Activated CD4-positive, alpha-beta T cell treated with anti-CD3 and anti-CD28 coated beads for 4 hours (primary cell): Measurements from ENCODE around the gene CHRNG.
"Not testable (repeated sequence)": the region's sequence is repeated elsewhere in the genome, so short reads cannot be mapped to it uniquely, and the experiment has no call there.

Source experiments
- DNase-seq, 2 donors: peaks; one replicate each; pipeline ENCODE4 v3.0.0-alpha.2; 2020

The CHRNG gene

DNA sequence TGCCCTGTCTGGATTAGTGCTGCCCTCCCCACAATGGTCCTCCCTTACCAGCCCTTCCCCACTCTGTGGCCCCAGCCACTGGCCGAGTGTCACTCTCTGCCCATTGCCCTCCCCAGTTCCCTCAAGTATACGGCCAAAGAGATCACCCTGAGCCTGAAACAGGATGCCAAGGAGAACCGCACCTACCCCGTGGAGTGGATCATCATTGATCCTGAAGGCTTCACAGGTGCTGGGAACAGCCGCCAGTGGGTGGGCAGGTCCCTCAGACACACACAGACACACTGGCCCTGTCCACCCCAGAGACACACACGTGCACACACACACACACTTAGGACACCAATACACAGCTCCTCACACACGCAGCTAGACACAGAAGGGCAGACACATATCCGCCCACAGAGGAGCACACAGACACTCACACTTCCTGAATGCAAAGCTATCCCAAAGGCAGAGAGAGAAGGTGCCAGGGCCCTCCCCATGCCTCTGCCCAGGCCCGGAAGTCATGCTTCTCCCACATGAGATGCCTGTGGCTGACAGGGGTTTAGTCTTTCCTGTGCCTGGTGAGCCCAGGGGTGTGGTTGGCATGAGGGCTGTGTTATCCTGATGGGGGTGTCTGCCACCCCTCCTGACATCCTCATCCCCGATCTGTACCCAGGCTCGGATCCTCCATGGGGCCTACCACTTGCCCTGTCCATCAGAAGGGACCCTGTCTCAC, 10.6 kb upstream of the CHRNG start:
- DNase-seq = no peak

DNA sequence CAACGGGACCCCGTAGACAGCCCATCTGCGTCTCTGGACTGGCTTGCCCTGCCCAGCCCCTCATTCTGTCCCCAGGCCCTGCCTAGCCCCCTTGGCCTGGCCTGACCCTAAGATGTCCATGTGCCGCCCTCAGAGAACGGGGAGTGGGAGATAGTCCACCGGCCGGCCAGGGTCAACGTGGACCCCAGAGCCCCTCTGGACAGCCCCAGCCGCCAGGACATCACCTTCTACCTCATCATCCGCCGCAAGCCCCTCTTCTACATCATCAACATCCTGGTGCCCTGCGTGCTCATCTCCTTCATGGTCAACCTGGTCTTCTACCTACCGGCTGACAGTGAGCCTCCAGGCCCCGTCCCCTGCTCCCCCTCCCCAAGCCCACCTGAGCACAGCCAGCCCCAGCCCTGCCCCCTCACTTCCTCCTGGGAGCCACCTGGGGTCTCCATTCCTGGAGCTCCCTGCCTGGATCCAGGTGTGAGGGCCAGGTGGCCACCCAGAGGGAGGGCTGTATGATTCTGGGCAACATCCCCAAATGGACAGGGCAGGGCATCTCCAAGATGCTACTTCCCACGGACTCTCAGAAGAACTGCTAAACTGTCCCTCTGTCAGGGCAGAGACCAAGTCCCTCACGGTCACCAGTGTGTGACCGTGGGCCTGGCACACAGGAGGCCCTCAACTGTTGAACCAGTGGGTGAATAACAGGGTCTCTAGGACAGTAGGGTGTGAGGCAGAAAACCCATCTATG, 9.5 kb upstream of the CHRNG start:
- no peak for DNase-seq

DNA sequence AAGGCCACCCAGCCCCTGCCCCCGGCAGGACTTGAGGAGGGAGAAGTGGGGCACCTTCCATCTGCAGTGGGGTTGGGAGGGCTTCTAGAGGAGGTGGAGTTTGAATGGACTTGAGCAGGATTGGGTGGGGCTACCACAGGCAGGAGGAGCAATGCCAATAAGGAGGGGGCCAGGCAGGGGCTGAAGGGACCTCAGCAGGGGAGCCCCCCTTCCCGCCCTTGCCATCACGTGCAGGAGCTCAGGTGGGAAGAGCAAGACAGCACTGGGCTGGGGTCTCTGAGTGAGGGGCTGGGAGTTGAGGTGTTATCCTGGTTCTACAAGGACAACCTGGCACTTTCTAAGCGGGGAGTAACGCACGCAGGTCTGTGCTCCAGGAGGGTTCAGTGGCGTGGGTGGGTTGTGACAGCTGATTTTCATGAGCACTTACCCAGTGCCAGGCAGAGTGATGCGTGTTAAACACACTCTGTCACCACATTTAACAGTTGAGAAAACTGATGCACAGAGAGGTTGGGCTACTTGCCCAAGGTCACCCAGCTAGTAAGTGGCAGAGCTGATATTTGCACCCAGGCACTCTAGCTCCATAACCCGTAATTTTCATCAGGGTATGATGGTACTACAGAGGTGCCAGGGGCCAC, 8.7 kb upstream of the CHRNG start:
- DNase-seq = no peak

DNA sequence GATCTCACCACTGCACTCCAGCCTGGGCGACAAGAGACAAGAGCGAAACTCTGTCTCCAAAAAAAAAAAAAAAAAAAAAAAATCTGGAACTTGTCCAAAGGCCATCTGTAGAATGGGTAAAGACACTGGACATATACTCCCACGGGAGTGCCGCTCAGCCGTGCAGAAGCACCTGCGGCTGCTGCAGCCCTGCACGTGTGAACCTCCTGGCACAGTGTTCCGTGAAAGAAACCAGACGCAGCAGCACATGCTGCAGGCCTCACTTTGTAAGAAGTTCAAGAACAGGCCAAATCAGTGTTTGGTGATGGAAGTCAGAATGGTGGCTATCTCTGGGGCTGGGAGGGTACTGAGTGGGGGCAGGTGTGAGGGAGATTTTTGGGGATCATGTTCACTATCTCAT, 7.1 kb upstream of the CHRNG start:
- no peak for DNase-seq

DNA sequence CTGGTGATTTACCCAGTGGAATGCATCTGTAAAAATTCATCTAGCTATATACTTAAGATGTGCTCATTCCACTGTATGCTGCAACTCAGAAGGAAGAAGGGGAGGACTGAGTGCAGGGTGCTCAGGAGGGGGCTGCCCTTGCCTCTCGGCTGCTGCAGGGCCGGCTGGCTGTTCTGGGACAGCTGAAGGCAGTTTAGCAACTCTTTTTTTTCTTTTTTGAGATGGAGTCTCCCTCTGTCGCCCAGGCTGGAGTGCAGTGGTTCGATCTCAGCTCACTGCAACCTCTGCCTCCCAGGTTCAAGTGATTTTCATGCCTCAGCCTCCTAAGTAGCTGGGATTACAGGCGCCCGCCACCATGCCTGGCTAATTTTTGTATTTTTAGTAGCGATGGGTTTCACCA, 6.7 kb upstream of the CHRNG start:
- DNase-seq = not testable (repeated sequence)

DNA sequence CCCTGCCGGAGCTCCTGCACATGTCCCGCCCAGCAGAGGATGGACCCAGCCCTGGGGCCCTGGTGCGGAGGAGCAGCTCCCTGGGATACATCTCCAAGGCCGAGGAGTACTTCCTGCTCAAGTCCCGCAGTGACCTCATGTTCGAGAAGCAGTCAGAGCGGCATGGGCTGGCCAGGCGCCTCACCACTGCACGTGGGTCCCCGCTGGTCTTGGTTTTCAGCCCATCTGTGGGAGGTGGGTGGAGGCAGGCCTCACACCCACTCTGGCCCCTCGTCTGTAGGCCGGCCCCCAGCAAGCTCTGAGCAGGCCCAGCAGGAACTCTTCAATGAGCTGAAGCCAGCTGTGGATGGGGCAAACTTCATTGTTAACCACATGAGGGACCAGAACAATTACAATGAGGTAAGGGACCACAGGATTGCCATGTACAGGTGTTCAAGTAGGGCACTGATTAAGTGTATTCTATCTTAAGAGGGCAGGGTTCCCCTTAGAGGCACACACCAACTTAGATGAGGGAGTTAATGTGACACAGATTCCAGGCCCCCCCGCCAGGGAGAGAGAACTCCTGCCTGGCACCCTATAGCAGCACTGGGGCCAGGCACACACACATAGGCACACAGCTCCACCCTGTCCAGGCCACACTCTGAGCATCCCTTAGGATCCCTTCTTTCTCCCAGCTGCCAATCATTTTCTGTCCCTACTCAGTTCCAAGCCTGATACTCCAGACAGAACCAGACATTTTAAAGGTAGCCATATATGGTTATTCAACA, 5.4 kb upstream of the CHRNG start:
- no peak for DNase-seq

DNA sequence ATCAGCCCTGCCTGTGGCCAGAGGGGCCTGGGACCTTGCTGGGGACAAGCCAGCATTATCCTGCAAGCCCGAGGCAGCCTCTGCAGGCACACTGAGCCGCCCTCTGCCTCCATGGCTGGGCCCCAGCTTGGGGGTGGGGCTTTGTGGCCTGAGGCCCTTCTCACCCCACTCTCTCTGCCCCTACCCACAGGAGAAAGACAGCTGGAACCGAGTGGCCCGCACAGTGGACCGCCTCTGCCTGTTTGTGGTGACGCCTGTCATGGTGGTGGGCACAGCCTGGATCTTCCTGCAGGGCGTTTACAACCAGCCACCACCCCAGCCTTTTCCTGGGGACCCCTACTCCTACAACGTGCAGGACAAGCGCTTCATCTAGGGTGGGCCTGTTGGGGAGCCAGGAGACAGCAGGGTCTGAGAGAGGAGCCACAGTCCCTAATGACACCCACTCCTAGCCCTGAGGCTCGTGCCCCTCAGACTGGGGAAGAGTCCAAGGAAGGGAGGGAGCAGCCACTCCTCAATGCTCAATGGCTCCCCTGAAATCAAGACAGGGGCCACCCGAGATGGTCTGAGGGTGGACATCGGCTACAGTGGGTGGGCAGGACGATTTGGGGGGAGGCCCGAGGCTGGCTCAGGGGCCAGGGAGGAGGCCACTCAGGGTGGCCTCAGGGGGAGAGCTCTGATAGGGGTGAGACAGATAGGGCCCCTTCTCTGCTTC, 4.4 kb upstream of the CHRNG start:
- DNase-seq = no peak

DNA sequence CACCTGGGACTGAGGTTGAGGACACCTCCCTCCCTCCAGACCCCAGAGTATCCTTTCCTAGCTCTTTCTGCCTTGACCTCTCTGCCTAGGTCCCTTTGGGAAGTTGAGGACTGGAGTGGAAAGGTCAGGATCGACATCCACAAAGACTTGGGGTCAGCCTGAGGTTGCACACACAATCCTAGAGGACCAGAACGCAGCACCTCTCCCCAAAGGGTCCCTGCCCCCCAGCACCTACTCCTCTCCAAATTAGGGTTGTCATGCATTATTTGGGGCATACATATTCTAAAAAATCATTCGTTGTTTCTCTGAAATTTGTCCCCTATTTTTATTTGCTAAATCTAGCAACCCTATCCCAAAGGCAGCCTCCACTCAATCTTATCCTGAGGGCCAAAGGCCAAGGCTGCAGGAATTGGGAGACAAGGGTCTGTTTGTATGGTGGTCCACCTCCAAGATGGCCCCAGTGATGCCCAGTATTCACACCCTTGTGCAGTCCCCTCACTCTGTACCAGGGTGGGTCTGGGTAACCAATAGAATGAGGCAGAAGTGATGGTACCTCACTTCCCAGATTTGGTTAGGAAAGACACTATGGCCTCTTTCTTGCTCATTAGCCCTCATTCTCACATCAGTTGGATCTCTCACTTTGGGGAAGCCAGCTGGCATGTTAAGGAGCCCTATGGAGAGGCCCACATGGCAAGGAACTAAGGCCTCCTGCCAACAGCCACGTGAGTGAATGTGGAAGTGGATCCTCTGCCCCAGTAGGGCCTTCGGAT, 3.5 kb upstream of the CHRNG start:
- DNase-seq = no peak

DNA sequence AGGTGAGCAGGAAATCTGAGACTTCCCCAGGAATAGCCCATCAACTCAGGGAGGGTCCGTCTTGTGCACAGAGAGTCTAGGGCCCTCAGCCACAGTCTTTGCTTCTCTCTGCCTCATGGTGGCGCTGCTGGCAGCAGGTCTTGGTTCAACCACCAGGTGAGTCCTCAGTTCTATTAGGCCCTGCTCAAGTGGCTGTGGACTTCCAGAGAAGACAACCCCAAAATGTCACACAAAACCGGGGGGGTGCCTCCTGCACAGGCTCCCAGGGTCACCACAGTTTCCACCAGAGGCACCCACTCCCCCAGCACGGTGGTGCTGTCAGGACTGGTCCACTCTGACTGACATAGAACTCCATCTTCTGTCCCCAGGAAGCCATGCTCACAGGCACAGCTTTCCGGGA, 2.4 kb upstream of the CHRNG start:
- DNase-seq = no peak

DNA sequence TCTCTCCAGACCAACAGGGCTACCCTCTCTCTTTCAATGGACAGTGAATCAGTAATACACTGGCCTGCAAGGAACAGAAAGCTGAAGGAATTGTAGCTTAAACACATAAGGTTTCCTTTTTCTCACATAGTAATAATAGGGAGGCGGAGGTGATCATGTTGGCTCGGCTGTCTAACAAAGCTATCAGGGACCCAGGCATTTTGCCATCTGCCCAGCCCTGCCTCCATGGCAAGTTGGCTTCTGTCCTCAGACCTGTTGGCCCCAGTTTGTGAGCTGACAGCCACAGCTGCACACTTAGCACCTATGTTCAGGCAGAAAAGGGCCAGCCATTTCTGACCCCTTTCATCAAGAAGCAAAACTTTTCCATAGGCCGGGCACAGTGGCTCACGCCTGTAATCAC, 2.0 kb upstream of the CHRNG start:
- DNase-seq = no peak

DNA sequence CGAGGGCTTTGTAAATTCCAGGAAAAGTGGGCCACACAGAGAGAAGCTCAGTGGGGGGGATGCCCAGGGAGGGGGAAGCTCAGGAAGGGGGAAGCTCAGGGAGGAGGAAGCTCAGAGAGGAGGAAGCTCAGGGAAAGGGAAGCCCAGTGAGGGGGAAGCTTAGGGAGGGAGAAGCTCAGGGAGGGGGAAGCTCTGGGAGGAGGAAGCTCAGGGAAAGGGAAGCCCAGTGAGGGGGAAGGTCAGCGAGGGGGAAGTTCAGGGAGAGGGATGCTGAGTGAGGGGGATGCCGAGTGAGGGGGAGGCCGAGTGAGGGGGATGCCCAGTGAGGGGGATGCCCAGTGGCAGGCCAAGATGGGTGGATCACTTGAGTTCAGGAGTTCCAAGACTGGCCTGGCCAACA, 821 bp upstream of the CHRNG start:
- DNase-seq = no peak

DNA sequence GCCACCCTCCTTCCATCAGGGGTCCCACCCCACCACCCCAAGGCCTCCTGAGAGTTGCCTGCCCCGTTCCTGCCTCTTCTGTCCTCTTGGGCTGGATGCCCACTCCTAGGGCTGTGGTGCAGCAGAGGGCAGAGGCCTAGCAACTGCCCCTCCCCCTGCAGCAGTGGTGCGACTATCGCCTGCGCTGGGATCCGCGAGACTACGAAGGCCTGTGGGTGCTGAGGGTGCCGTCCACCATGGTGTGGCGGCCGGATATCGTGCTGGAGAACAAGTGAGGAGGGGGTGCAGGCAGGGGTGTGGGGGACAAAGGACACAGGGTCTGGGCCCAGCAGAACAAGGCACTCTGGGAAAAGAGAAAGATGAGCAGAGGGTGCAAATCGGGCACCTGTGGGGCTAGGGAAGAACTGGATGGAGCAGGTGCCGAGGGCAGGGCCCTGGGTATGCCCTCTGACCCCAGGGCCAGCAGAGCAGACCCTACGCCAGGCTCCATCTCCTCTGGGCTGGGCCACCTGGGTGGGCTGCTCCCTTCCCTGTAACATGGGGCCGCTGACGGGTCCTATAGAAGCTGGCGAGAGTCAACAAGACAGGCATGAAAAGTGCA, 1.0 kb downstream of the CHRNG start:
- no peak for DNase-seq

DNA sequence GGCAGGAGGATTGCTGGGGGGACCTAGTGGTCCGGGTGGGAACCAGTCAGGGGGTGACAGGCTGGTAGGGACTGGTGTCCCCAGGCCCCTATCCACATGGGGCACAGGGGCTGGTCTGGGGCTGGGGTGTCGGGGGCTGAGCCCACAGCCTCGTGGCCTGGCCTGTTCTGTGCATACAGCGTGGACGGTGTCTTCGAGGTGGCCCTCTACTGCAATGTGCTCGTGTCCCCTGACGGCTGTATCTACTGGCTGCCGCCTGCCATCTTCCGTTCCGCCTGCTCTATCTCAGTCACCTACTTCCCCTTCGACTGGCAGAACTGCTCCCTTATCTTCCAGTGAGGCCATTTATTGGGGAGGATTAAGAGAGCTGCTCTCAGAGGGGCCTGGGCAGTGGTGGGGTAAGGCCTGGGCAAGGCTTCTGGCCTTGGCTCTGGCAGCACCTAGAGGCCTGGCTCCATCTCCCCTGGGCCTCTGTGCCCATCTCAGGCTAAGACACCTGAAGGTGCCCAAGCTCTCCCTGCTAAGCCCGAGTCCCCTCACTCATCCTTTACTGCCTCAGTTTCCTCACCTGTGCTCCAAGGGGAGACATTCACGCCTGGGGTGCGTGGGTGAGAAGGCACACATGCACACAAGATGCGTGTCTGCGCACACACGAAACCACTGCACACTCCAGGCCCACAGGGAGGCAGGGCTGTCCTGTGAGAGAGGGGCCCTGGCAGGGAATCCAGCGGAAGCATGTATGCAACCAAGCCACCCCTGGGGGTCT, 1.9 kb downstream of the CHRNG start:
- no peak for DNase-seq

DNA sequence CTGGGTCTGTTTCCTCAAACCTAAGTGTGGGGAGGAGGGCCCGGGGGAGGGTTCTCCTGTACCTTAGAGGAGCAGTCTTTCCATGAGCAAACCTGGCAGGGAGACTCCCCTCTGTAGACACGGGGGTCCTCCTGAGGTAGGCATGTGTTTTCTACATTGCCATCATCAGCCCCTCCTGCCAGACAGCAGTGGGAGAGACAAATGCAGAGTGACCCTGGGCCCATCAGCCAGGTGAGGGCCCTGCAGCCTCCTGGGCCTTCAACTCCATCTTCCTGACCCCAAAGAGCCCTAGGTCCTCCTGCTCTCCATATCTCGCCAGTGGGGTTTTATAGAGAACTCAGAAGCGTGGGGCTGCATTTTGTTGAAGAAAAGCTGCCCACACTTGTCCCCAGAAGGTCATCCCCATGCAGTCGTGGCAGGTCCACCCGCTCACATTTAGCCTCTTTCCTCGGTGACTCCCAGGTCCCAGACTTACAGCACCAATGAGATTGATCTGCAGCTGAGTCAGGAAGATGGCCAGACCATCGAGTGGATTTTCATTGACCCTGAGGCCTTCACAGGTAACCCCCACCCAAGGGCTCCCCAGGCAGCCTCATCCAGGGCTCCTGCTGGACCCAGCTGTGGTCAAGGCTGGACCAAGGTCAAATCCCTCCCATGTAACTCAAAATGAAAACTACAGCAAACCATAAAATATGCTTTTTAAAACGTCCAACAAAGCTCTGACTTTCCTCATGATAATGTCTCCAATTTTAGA, 2.6 kb downstream of the CHRNG start:
- no peak for DNase-seq

DNA sequence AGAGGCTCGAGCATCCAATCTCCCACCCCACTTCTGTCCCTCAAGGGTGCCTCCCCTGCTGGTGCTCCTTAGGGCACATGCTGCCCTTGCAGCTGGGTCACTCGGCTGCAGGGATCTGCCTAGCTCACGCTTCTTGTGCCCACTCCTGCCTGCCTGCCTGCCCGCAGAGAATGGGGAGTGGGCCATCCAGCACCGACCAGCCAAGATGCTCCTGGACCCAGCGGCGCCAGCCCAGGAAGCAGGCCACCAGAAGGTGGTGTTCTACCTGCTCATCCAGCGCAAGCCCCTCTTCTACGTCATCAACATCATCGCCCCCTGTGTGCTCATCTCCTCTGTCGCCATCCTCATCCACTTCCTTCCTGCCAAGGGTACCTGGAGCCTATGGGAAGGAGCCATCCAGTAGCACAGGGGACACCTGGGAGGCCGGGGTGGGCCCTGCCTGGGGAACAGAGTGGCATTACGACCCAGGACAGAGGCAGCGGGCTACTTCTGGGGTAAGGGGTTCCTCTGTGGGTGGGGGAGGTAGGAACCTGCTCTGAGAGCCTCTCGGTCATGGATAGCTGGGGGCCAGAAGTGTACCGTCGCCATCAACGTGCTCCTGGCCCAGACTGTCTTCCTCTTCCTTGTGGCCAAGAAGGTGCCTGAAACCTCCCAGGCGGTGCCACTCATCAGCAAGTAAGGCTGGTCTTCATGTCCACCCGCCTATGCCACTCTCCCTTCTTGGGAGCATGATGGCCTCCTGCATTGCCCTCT, 3.4 kb downstream of the CHRNG start:
- DNase-seq = no peak

DNA sequence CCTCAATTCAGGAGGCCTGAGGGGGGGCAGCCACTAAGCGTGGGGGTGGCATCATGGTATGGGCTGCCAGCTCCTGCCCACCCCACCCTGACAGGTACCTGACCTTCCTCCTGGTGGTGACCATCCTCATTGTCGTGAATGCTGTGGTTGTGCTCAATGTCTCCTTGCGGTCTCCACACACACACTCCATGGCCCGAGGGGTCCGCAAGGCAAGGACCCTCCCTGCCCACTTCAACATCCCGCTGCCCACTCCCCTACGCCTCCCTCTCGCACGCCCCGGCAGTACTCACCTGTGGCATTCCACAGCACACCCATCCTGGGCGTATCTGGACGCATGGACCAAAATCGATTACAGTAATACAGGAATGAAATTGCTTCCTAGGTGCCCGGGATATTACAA, 4.0 kb downstream of the CHRNG start:
- DNase-seq = no peak

DNA sequence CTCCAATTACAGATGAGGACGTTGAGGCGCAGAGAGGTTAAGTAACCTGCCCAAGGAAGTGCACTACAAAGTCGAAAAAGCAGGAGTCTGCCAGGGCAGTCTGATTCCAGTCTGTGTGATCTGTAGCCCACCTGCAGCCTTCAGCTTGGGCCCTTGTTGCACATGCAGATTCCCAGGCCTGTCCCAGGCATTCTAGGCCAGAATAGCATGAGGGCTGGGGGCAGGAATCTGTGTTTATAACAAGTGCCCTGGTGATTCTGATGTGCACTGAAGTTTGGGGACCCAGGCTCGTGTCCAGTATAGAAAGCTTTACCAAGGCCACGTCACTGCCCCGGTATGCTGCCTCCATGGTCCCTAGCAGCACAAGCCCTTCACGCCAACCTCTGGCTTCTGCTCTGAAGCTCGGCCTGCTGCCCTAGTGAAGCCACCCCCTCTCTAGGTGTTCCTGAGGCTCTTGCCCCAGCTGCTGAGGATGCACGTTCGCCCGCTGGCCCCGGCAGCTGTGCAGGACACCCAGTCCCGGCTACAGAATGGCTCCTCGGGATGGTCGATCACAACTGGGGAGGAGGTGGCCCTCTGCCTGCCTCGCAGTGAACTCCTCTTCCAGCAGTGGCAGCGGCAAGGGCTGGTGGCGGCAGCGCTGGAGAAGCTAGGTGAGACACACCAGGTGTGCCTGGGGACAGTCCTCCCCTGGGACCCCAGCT, 4.6 kb downstream of the CHRNG start:
- no peak for DNase-seq

DNA sequence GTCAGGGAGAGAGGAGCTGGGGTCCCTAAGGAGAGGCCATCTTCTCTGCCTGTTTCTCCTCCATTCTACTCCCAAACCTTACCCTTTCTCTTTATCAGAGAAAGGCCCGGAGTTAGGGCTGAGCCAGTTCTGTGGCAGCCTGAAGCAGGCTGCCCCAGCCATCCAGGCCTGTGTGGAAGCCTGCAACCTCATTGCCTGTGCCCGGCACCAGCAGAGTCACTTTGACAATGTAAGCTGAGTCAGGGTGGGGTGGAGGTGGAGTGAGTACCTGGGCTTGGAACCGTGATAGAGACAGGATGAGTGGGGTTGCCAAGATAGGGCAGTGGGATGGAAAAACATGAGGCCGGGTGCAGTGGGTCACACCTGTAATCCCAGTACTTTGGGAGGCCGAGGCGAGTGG, 5.2 kb downstream of the CHRNG start:
- no peak for DNase-seq
